Fibroblast of skin of right quadriceps (primary cell): ENCODE measurements around the gene P2RX3.

Experiments used
- DNase-seq: peaks from one replicate; pipeline ENCODE4 v3.0.0-alpha.2; 2013

Gene P2RX3

DNA sequence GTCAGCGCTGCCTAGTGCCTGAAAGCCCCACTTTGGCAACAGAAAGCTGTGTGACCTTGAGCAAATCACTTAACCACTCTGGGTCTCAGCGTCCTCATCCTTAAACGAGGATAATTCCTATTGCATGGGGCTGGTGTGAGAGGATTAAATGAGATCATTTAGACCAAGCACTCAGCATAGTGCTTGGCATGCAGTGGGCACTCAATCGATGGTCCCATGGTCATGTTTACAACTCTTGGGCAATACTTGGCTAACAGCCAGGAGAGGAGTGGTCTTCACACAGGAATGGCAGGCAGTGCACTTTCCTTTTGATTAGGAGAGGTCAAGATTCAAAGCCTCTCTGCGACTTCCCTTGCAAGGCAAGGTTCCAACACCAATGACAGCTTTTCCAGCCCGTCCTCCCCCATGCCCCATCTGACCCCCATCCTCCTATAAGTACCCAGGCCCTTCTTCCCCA, 27.5 kb upstream of the P2RX3 start:
- peak; percentile 27 for DNase-seq

DNA sequence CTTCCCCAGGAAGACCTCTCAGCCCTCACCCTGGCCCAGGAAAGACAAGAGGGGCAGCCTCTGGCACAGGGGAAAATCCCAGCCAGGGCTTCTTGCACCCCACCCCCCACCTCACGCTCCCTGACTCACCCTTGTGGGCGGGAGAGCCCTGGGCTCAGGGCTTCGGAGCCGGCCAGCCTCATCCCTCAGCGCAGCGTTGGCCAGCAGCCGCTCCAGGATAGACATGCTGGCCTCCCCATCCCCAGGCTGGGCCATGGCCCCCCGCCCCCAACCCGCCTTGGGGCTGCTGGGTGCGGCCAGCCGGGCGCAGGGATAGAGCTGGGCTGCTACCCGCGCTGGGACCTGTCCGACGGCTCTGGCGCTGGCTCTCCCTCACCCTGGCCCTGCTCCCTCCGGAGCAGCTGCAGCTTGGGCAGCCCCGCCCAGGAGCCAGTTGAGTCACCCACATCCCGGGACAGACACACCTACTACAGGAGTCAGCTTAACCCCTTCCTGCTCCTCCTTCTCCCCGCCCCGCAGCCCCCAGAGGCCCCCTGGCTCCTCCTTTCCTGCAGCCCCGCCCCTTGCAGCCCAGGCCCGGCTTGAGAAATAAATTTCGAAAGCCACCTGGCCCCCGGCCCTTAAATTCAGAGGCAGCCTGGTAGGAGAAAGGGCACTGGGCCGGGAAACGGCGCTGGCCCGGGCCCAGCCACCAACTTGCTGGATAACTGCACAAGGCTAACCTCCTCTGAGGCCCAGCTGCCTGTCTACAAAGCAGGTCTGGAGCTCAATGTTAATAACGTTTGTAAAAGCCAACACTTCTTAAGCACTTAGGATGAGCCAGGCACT, 26.8 kb upstream of the P2RX3 start:
- peak; percentile 96 for DNase-seq

DNA sequence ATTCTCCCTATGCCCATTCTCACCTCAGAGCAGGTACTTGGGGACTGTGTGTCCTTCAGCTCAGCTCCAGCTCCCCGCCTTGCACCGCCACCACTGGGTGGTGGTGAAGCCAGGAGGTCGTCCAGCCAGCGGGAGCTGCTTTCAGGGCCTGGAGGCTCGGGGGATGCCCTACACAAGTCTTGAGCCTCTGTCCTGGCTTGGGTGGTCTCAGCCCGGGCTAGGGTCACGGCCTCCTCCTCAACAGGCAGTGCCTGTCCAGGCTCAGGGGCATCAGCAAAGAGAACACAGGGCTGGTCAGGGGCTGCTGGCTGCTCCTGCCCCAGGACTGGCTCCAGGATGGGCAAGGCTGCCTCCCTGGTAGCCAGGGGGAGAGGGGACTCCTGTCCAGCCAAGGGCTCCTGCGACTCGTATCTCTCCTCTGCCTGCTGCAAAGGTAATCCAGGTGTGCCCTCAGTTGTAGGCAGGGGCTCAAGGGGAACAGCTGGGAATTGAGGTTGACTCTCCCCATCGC, 25.6 kb upstream of the P2RX3 start:
- no peak for DNase-seq

DNA sequence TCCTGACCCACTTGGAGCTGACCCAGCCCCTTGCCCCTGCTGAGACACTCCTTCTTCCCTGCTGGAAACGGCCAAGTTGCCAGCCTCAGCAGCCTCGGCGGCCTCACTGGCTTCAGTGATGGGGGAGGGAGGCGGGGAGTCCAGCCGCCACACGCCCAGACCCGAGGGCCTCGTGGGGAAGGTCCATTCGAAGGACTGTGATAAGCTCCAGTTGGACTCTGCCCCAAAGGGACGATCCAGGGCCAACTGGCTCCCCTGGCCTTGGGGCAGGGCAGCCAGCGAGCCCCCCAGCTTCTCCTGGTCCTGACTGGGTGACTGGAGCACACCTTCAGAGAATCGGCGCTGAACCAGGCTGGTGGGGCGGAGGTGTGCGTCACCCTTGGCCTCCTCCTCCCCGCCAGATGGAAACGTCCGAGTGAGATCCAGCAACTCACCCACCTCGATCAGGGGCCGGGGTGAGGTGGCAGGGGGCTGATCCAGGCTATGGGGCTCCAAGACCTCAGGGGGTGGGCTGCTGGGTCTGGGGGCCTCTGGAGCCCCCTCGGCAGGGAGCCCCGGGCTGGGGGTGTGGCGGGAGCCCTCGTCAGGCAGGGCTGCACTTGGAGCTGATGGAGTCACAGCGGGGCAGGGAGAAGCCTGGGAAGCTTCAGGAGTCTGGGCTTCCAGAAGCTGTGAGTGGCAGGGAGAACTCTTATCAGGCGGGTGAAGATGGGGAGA, 24.9 kb upstream of the P2RX3 start:
- DNase-seq = no peak

DNA sequence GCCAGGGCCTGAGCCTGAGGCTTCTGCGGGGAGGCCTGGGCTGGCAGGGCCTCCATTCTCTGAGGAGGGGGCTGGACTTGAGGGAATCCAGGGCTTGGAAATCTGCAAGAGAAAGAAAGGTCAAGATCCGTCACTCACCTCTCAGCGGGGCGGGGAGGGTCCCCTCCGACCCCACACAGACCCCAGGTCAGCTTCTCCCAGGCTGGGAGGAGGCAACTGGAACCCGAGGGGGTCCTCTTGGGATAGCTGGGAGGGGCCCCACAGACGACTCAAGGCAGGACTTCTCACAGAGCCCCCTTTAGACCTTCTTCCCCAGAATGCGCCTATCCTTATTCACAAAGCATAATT, 24.4 kb upstream of the P2RX3 start:
- DNase-seq = no peak

DNA sequence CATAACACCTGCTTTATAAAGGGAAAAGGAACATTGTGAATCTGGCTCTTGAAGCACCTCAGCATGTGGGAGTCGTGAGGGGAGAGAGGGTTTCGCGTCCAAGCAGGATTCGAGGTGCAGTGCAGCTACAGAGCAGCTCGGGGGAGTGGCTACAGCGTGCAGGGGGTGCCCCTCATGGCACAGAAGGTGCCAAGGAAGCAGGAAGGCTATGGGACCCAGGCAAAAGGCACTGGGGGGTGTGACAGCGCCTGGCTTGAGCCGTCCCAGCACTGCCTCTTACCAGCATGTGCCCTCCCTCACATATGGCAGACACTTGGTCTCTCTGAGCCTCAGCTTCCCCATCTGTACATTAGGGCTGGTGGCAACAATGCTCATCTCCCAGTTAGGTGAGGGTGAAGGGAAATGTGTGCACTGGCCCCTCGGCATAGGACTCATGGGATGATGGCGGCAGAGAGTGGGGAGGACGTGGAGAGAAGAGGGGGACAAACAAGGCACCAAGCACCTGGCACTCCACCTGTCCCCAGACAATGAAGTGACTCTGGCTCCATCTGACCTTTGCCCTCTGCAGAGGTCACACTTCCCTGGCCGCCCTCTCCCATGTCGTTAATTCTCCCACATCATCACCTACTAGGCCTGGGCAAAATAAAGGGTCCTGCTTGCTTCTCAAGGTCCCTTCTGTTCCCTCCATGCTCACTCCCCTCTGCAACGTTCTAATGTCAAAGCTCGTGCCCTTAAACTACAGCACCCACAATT, 23.8 kb upstream of the P2RX3 start:
- no peak for DNase-seq

DNA sequence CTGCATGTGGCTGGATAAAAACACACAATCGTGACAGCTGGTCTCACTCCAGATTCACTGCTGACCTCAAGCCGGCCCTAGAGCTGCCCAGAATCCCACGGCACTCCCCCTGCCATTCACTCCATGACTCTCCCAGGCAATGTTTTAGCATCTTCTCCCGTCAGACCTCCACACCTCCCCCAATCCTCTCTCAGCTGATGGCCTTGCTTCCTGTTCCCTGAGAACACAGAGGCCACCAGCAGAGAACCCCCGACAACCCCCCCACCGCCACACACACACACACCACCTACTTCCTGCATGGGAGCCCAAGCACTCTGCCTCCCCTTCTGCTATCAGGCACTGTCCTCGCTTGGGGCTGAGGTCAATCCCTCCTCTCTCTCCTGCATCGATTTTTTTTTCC, 22.7 kb upstream of the P2RX3 start:
- DNase-seq = peak; percentile 64

DNA sequence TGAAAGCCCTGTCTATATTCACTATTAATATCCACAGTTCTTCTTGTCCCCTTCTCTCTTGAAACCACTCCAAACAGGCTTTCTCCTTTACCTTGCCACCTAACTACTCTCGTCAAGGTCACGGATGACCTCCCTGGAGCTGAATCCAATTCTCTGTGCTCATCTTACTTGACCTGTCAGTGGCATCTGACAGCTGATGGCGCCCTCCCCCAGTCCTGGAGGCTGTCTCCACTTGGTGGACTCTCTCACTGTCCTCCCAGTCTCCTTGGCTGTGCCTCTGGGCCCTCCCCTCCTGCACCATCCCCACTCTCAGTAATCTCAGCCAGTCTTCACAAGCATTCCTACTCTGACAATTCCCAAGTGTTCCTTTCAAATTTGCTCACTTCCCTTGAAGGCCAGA, 22.1 kb upstream of the P2RX3 start:
- DNase-seq = no peak

DNA sequence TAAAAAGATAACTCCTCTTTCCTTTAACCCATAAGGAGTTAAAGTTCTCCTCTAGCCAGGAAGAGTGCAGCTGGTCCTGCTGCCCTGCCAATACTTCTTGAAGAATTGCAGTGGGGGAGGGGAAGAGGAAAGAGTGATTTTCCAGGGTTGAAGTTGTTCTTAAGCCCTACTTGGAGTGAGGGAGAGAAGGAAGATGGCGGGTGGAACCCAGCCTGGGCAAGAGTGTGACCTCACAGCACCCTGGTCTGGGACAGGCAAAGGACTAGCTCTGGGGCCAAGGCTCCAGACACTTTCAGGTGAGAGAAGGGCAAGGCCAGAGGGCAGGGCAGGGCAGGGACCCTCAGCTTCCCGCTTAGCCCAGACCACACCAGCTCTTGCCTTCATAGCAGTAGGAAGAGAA, 20.0 kb upstream of the P2RX3 start:
- DNase-seq = no peak

DNA sequence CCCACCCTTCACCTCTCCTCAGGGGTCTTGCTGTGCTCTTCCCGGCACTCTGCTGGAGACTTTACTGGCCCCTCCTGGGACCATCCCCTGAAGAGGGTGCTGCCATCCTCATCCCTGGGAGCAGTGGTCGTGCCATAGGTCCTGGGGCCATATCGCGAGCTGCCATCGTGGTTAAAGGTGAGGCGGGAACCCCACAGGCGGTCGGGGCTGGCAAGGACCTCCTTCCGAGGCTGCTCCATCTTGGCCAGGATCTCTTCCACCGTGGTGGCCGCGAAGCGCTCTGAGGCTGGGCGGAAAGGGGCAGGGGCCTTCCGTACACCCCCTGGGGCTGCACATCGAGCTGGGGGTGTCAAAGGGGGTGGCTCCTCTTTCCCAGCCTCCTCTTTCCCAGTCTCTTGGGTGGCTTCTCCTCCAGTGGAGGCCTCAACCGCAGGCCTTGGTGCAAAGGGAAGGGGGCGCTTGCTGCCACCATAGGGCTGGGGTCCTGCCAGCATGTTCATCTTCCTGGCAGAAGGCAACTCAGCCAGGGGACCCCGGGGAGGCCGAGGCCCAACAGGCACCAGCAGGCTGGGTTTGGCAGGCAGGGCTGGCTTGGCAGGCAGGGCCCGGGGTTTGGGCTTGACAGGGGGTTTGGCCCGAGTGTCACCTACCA, 18.0 kb upstream of the P2RX3 start:
- DNase-seq = no peak

DNA sequence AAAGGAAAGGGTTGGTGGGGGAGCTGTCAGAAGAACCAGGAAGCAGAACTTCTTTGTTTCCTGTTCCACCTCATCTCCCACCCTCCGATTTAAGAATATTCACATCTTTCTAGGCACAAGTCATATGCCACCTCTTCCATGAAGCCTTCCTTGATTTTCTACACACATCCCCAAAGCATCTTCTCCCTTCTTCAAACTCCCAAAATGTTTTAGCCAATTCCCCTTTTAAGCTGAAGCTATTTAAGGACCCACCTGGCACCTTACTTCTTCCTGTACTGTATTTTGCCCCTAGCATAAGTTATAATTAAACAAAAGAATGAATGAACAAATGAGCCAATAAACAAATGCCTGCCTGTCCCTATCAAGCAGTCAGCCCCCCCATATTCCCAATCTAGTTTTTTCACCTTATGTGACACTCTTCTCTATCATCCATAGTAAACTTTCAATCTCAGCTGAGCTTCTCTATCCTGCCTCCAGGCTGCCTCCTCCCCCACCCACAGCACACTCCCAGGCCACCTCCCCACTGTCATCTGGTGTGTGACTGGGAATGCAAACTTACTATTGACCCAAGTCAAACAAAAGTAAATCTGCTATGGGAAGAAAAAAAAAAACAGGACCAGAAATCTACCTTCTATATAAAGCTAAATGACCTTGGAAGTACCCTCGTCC, 17.3 kb upstream of the P2RX3 start:
- no peak for DNase-seq

DNA sequence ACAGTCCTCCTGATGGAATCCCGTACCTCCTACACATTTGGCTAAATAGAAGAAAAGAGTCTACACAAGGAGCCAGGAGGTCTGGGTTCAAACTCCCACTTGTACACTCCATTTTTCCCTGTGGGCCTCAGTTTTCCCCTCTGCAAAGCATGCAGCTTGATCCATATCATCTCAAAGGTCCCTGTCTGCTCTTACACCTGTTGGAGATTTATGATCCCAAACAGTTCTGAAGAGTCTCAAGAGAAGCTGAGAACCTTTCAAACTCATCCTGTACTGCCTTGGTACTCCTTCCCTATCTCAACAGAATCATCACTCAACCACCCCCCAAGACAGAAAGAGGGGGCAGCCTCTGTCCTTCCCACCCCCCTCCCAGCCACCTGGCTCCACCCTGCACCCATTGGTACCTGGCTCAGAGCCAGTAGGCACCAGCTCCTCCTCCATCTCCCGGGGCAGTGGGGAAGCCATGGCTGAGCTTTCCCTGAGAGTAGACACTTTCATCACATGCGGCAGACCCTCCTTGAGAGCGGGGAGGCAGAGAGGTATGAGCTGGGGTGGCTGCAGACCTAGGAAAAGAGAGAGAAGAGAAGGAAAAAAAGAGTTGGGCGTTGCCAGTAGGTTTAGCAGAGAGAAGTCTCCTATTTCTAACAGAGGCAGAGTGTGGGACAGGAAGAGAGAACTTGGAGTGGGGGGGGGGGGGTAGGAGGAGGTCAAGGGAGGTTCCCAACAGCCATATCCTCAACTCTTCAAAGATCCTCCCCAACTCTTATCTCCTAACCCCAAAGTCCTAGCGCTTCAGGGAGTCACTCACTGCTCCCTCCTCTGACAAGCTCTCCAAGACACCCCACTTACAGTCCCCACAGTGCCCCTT, 16.5 kb upstream of the P2RX3 start:
- DNase-seq = peak; percentile 9

DNA sequence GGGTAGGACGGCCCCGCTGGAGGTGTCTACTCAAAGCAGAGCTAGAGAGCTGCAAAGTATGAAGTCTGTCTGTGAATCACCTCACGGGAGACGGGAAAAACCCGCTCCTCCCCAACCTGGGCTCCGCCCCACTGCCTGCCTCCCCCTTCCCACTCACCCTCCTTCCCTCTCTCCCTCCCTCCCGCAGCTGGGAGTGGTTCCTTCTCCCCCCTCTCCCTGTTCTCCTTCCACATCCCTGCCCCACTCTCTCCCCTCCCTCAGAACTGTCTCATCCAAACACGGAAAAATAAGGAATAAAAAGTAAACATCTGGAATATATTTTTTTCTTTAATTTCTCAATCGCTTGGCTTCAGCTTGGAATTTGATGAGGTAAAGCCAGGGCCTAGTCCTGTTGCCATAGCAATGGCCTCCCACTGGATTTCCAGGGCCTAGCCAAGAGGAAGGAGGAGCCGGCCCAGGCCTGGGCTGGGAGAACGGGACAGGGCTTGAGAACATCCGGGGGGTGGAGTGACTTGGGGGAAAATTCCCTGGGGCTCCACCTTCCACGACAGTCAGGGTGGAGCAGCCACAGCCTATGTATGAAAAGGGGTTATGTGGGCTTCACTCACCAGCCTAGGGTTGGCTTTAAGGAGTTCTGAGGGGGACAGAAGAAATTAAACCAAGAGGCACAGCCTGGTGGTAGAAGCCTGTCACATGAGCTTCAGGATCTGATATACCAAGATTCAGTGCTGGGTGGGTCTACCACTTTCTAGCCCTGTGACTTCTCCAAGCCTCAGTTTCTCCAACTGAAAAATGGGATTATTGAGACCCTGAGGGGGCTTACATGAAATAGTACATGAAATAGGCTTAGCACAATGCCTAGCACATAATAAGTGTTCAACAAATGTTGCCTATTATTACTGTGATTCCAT, 15.6 kb upstream of the P2RX3 start:
- DNase-seq = peak; percentile 99

DNA sequence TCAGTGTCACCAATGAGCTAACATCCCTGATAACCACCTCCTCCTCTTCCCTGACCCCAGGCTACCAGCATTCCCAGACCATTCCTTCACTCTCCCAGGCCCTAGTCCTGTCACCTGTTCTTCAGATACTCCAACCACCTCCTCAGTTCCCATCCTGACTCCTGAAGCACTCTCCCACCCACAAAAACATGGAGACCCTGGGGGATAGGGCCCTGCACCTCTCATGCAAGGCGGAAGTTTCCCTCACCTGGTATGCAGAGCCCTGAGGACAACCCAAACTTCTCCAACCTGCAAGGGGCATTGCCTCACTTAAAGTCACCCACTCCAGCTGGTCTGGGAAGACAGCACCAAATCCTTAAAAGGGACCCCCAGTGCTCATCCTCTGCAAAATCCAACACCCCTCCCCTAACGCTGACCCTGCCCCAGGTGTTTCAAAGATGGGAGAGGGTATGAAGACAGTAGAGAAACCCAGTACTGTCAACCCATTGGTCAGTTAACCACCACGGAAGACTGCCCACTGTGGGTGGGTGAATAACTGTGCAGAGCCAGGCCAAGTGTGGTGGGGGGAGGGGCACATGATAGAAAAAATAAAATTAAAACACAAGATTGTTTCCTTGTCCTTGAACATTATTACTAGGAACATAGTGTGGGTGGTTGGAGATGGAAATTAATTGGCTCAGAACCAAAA, 14.8 kb upstream of the P2RX3 start:
- peak; percentile 18 for DNase-seq

DNA sequence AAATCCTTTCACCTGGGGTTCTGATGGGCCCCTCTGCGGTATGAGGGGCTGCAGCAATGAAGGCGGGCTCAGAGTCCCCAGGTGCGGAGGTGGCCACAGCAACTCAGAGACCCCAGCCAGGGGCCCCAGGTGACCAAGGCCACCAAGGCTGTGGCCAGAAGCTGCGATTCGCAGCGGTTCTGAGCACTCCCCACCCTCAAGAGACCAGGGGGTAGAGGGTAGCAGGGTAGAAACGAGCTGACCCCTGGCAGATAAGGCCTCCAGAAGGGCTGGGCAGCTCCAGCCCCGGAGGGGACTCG, 14.3 kb upstream of the P2RX3 start:
- DNase-seq = no peak

DNA sequence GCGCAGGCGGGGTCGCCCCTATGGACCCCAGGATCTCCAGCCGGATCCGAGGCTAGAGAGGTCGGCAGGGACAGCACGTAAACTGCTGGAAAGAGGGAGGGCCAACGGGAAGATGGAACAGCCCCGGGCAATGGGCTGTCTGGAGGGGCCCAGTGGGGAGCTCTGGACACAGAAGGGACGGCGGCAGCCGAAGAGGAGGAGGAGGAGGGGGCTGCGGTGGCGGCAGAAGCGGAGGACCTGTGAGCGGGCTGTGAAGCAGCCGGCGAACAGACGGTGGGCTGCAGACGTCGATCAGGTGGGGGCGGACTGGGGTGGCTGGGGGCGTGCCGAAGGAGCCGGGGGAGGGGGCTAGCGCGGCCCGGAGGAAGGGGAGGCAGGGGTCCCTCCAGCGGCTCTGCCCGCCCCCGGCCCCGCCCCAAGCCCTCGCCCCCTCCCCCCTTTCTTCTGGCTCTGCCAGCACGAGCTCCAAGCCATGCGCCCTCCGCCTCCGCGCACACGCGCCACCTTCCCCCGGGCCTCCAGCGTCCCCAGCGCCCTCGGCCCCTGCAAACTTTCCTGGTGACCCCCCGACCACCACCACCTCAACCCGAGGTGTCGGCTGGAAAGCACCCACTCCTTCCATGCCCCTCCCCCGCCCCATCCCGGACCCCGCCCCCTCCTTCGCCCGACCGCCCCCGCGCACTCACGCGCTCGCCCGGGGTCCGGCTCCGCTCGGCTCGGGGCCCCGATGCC, 13.8 kb upstream of the P2RX3 start:
- DNase-seq = peak; percentile 53

DNA sequence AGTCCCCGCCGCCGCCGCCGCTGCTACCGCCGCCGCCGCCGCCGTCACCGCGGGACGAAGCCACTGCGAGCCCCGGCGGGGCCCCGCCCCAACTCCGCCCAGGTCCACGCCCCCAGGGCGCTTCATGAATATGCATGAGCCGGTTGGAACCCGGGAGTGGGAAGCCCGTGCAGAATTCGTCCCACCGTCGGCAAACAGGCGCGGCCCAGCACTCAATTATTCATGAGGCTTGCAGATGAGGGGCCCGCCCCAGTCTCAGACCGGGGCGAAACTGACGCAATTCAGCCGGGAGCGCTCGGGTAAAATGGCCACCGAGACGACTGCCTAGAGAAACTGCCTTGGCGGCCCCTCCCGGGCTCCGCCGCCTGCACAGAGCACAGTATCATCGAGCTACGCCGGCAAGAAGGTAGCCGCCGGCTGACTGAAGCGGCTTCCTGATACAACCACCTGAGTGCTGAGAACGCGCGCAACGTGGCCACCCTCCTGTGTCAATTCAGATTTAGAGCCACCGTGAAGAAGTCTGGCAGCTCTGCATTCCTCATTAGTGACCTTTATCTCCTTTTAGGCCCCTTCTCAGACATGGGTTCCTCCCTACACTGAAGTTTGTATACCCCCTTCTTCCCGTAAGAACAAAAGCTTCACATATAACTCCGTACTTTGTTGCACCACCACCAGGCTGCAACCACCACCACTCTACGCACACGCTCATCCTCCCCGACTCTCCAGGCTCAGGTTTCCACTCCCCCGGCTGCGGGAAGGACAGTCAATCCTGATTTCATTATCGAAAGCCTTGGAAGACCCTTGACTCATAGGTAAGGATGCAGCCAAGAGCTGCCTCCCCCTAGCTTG, 13.0 kb upstream of the P2RX3 start, which contains the start of gene TNKS1BP1:
TNKS1BP1 (minus strand) TSS at position 67 of the 849 bp plus-strand sequence. CDS start 3,067 bp downstream, outside the sequence.
- DNase-seq = peak; percentile 98

DNA sequence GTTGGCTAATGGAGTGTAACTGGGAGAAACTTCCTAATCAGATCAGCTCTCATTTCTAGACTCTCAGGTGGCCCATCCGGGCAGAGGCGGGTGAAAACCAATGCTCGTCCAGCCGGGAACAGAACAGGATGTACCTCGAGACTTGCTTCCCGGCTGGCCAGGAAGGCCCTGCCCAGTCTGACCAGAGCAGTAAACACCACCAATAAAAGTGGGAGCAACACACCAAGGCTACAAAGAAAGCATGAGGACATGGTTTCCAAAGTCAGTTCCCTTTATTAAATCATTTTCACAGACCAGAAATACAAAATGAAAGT, 12.5 kb upstream of the P2RX3 start:
- no peak for DNase-seq
